Colonic mucosa (tissue), 4 donors: Measurements from ENCODE around the gene FMN2. TPM values are rescaled to one million over a fixed set of nuclear protein-coding genes. Genes with fewer than 3 reads are reported as not detected.

ENCODE experiments used
- DNase-seq: peaks from one replicate; pipeline ENCODE4 v3.0.0-alpha.2; 2020
- H3K27ac ChIP-seq: fragments of 200-600 bp; one replicate; pipeline ENCODE4 v1.8.0; 2021
- H3K27me3 ChIP-seq: fragments of 200-600 bp; one replicate; pipeline ENCODE4 v1.8.0; 2021
- H3K36me3 ChIP-seq: fragments of 200-600 bp; one replicate; pipeline ENCODE4 v1.8.0; 2021
- H3K4me1 ChIP-seq: fragments of 200-600 bp; one replicate; pipeline ENCODE4 v1.8.0; 2021; ENCODE audit warnings: mild to moderate bottlenecking
- H3K4me3 ChIP-seq: fragments of 200-600 bp; one replicate; pipeline ENCODE4 v1.8.0; 2021
- H3K9ac ChIP-seq, 2 donors: one replicate each; pipeline ENCODE4 v1.7.0; 2013; ENCODE audit warnings: control low read depth in 2 of 2, low read depth in 2 of 2, low read length in 2 of 2
- H3K9me3 ChIP-seq: fragments of 200-600 bp; one replicate; pipeline ENCODE4 v1.8.0; 2021
- intact Hi-C: fragments of 100-400 bp; cut with DNase I; formaldehyde crosslinking; loops from one replicate; pipeline ENCODE4 v1.14.1; 2022
- total RNA-seq, 2 donors: library from RNA; stranded (reverse); fragmentation: NEBNext Ultra II Directional in 1 of 2; extraction: Animal tissue kit (Norgen Biotek cat#: 25700) in 1 of 2; gene quantifications; one replicate each; pipeline ENCODE4 v1.2.1, GENCODE V29; 2021
- TF ChIP-seq, protein P1 (sequence below): fragments of 200-600 bp; IDR thresholded peaks from one replicate; pipeline ENCODE4 v1.8.0; 2022; ENCODE audit warnings: antibody characterized with exemption, mild to moderate bottlenecking
- donor health status: healthy.
- donor health status: DM: no; HTN: no; CAD: no.
- donor health status: DM: no; HTN: no; CAD: no.

The FMN2 gene
- total RNA-seq, 2 donors from 2014 or later = 0.62 to 3.0 TPM

DNA sequence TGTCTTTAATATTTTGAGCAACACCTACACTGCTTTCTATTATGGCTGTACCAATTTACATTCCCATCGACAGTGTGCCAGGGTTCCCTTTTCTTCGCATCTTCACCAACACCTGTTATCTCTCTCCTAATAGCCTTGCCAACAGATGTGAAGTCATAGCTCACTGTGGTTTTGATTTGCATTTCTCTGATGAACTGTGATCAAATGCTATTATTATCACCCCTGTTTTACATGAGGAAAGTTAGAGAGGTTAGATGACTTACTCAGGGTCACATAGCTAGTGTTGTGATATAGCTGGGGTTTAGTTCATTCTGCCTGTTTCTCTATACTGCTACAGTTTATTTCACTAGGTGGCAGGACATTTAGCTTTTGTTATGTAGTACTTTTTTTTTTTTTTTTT, 204.1 kb downstream of the FMN2 start:
- Histone ChIP-seq H3K9me3 (no peaks in the 10 kb centered on the region), H3K27ac (no peak overlapping the region), H3K4me1 (no peaks in the 10 kb centered on the region), H3K27me3 (no peaks in the 10 kb centered on the region), H3K9ac (no peak overlapping the region), H3K4me3 (no peak overlapping the region), H3K36me3 (no peaks in the 10 kb centered on the region)
- TF ChIP-seq, protein P1, sequence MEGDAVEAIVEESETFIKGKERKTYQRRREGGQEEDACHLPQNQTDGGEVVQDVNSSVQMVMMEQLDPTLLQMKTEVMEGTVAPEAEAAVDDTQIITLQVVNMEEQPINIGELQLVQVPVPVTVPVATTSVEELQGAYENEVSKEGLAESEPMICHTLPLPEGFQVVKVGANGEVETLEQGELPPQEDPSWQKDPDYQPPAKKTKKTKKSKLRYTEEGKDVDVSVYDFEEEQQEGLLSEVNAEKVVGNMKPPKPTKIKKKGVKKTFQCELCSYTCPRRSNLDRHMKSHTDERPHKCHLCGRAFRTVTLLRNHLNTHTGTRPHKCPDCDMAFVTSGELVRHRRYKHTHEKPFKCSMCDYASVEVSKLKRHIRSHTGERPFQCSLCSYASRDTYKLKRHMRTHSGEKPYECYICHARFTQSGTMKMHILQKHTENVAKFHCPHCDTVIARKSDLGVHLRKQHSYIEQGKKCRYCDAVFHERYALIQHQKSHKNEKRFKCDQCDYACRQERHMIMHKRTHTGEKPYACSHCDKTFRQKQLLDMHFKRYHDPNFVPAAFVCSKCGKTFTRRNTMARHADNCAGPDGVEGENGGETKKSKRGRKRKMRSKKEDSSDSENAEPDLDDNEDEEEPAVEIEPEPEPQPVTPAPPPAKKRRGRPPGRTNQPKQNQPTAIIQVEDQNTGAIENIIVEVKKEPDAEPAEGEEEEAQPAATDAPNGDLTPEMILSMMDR = no peak
- DNase-seq = no peak
- intact Hi-C loops = no loop called here

DNA sequence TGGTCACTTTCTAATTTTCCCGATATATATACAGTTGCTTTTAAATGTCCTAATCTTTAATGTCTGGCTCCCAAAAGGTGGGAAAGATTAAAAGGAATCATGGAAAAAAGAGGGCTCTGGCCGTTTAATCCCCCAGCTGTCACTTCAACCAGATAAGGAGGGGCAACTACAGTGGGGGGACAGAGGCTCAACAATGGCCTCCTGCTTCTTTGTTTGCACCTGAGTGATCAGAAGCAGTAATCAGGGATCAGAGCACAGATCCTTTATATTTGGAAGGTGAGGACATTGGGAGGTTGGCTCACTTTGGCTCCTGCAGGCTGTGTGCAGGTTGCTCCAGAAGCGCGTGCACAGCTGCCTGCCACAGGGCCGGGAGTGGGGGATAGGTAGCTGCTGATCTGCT, 212.8 kb downstream of the FMN2 start:
- no peak overlapping the region for H3K4me3 ChIP-seq
- intact Hi-C loops = no loop called here
- H3K4me1 ChIP-seq = no peaks in the 10 kb centered on the region
- TF ChIP-seq, protein P1 = no peak
- no peak overlapping the region for H3K9ac ChIP-seq
- no peaks in the 10 kb centered on the region for H3K9me3 ChIP-seq
- H3K27ac ChIP-seq = no peak overlapping the region
- H3K36me3 ChIP-seq = no peaks in the 10 kb centered on the region
- DNase-seq = no peak
- no peaks in the 10 kb centered on the region for H3K27me3 ChIP-seq

DNA sequence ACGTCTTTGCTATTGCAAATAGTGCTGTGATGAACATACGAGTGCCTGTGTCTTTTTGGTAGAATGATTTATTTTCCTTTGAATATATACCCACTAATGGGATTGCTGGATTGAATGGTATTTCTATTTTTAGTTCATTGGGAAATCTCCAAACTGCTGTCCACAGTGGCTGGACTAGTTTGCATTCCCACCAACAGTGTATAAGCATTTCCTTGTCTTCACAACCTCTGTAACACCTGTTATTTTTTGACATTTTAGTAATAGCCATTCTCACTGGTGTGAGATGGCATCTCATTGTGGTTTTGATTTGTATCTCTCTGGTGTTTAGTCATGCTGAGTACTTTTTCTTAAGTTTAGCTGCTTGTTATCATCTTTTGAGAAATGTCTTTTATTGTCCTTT, 215.0 kb downstream of the FMN2 start:
- no peaks in the 10 kb centered on the region for H3K27me3 ChIP-seq
- H3K9ac ChIP-seq = no peak overlapping the region
- DNase-seq = no peak
- intact Hi-C loops = no loop called here
- H3K4me3 ChIP-seq = no peak overlapping the region
- no peaks in the 10 kb centered on the region for H3K4me1 ChIP-seq
- H3K36me3 ChIP-seq = no peaks in the 10 kb centered on the region
- TF ChIP-seq, protein P1 = no peak
- H3K9me3 ChIP-seq = no peaks in the 10 kb centered on the region
- no peak overlapping the region for H3K27ac ChIP-seq

DNA sequence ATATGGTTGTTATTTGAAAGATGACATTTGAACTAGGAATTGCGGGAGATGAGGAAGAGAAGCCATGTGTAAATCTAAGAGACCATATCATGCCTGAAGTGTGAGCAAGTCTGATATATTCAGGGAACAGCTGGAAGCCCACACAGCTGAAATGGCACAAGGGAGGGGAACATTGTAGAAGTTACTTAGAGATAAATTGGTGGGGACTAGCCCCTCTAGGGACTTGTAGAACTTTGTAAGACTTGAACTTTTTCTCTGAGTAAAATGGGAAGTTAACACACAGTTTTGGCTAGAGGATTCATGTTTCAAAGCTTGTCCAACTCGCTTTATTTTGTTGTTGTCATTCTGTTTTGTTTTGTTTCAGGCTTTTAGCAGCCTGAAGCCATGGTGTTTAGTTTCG, 216.4 kb downstream of the FMN2 start:
- Histone ChIP-seq H3K4me3 (no peak overlapping the region), H3K27ac (no peak overlapping the region), H3K4me1 (no peaks in the 10 kb centered on the region), H3K9me3 (no peaks in the 10 kb centered on the region), H3K27me3 (no peaks in the 10 kb centered on the region), H3K36me3 (no peaks in the 10 kb centered on the region), H3K9ac (no peak overlapping the region)
- intact Hi-C loops = no loop called here
- TF ChIP-seq, protein P1 = no peak
- no peak for DNase-seq

DNA sequence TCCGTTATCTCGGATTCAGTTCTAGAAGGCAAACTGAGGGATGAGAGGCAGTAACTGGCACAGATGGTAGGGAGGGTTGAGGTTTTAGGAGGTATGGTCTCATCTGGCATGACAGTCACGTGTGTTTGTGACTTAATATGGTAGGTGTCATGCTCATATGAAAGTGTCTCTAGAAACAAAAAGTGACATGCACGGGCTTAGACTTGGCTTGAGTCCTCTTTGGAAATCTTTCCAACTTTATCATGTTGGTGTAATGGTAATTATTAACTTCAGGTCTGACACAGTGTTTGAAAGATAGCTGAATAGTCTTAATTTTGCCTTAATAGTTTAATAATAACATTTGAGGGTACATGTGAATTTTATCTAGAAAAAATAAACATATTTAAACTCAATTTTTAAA, 218.1 kb downstream of the FMN2 start:
- Histone ChIP-seq H3K27ac (no peak overlapping the region), H3K36me3 (no peaks in the 10 kb centered on the region), H3K4me3 (no peak overlapping the region), H3K9me3 (no peaks in the 10 kb centered on the region), H3K4me1 (no peaks in the 10 kb centered on the region), H3K9ac (no peak overlapping the region), H3K27me3 (no peaks in the 10 kb centered on the region)
- no peak for DNase-seq
- intact Hi-C loops = no loop called here
- TF ChIP-seq, protein P1 = no peak
